ENCODE measurements around the gene RASEF.

Gene RASEF

DNA sequence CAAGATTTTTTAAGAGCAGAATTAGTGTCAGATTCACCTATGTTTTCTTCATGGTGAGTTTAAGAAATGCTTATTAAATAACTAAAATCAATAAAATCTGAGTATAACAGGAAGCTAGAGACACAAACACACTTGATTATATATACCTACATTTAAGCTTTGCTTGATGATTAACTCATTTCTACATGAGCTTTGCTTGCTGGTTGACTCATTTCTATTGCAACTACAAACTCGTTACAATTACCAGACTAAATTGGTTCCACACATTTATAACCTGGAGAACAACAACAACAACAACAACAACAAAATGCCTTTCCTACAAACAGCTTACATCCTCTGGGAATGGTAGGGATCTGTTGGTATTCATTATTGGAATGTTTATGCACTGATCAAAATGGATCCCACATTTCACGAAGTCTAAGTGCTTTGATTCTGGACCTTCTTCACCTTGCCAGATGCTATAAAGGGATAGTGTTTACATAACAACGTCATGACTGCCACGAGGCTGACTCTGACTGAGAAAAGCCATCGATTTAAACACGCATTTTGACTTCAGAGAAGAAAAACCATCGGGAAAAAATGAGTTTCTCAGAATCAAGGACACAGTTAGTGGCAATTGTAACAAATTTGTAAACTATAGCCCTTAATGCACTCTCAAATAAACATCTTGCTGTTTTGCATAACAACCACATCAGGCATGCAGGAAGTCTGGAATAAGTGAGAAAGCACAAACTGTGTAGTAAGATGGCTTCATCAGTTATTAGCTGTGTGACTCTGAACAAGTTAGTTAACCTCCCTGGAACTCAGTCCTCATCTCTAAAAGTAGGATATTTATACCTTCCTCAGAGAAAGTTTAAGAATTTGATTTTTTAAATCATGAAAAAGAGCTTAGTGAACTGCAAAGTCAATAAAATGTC, 49.8 kb downstream of the RASEF start:
- no peak for DNase-seq (ENCODE audit: low read depth in 2 of 2)

DNA sequence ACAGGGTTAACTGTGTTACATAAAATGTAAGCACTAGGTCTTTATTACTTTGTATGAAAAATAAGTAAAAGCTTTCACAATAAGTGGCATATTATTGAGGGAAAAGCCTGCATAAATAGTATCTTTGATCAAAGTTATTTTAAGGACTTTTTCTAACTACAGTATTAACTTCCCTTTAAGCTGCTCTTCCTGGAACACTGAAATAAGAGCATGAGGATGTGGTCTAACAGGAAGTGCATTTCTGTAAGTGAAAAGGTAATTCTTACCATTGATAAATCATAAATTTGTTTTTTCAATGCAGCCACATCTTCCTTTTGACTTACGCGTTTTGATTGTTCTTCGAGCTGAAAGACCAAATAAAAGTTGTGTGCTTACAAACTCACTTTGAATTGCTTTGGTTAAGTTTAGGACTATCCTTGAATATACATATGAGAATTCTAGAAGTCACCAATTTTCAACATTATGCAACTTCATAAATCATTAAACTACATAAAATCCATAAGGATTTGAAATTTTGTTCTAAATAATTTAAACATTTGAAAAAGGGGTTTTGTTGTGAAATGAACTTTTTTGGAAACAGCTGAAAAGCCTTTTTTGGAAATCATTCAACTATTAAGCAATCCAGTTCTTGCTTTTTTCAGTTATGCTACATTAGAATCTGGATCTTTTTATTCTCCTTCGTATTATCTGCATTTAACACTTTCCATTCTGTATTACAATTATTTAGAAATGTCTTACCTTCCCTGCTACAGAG, 50.6 kb downstream of the RASEF start:
- no peak for DNase-seq (ENCODE audit: low read depth in 2 of 2)

DNA sequence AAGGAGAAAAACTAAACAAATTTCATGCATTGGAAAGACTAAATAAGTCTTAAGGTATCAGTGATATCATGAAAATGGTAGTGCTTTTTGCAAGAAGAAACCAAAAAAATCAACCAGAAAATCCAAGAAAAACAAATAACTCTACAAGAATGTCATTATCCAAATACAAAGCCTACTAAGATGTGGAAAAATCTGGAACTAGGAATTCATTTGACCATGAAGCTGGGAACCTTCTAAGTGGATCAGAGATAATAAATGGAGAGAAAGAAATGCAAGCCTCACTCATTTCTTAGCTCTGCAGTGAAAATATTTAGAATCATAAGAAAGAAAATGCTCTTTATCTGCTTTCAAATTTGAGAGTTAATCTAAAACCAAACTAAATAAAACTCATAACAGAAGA, 51.3 kb downstream of the RASEF start:
- DNase-seq (ENCODE audit: low read depth in 2 of 2) = no peak

DNA sequence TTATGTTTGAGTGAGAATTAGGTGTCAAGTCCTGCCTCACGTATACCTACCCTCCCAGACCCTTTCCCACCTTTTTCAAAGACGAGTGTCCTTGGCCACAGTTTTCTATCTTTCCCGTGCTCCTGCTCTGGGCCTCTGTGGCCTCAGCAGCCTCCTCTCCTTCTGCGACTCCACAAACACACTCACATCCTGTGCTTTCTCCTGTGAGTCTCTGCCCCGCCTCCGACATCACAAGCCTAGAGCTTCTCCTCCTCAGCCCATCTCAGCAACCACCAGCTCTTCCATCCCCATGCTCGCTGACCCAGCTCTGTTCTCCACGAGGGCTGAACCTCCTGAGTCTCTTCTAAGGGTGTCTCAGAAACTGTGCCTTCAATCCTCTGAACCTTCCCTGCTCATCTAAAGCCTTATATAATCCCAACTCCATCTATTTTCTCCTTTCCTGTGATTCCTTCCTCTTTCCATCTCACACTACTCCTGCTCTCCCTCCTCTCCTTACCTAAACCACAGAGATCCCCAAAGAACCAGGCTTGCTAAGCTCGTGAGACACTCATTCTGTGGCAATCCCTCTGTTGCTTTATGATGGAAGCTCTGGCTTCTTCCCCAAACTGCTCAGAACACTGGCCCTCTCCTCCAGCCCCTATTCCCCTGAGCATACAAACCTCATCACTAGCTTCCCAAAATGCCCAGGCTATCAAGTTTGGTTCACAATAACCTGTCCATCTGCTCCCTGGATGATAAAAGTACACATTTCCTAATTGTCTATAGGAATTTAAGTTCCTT, 55.2 kb downstream of the RASEF start:
- DNase-seq (ENCODE audit: low read depth in 2 of 2) = no peak

DNA sequence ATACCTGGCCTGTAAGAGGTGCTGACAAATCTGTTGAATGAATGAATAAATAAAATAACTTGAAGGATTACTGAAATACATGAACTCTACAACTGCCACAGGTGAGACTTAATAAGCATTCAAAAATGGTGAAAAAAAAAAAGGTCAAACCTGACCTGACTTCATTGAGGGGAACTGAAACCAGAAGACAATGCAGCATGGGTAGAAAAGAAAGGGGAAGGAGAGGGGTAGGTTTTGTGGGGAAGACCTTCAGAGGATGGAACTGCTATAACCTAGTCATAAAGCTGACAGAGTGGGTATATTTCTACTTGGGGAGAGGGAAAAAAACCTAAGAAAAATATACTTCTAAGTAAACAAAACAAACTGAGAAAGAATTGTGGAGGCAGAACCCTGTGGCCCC, 56.6 kb downstream of the RASEF start:
- DNase-seq (ENCODE audit: low read depth in 2 of 2) = no peak

DNA sequence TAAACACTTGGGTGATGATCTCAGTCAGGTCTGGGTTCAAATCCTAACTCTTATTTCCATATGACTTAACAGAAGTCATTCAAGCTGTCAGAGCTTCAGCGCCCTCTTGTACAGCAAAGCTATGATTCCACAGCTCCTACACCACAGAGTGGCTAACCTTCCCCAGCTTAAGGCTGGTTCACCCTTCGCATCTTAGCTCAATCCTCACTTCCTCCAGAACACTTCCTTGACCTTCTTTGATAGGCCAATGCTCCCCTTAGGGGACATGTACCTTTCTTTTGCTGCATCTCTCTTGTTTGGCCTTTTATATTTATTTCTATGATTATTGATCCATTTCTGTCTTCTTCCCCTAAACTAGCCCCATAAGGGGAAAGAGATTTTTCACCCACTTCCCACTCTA, 57.0 kb downstream of the RASEF start:
- no peak for DNase-seq (ENCODE audit: low read depth in 2 of 2)

DNA sequence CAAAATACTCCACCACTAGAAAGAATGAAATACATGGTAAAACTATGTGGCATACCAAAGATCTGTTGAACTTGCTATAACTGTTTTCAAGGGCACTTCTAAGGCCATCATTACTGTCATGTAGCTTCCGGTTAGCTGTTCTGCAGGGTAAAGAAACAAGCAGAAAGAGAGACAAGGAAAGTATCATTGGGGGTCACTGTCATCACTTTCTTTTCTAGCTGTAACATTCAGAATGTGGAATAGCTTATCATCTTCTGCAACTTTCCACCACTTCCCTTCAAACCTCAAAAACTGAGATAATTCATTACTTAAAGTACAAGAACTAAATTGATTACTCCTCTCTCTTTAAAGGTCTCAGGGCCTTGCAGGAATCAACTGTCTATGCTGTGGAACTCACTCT, 57.6 kb downstream of the RASEF start:
- DNase-seq (ENCODE audit: low read depth in 2 of 2) = no peak

DNA sequence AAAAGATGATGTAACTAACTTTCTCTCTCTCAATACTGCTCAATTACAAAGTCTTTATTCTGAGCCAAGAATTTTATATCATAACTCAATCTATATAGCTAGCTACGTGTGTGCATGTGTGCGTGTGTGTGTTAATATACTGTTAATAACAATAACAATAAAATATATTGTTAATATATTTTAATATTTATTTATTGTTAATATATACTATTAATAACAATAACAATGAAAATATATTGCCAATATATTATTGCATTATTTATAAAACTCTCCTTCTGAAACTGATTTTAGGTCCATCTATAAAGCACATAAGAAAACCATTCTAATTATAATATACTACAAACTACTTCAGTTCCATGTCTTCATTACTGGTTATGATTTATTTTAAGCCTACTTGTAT, 60.6 kb downstream of the RASEF start:
- DNase-seq (ENCODE audit: low read depth in 2 of 2) = no peak

DNA sequence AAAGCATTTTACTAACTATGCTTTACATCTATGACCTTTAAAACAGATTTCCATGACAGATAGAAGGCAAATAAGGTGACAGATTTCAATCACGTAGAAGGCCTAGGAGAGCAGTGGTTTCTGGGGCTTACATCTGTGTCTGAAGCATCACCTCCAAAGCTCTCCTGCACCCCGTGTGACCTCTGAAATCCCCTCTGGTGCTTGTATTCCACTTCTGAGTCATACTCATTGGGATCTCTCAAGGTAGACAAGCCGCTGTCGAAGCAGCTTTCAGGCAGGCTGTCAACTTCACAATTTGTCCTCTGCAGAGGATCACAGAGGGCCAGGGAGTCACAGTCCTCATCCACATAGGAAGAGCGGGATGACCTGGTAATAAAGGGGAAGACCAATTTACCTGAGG, 62.2 kb downstream of the RASEF start:
- no peak for DNase-seq (ENCODE audit: low read depth in 2 of 2)

DNA sequence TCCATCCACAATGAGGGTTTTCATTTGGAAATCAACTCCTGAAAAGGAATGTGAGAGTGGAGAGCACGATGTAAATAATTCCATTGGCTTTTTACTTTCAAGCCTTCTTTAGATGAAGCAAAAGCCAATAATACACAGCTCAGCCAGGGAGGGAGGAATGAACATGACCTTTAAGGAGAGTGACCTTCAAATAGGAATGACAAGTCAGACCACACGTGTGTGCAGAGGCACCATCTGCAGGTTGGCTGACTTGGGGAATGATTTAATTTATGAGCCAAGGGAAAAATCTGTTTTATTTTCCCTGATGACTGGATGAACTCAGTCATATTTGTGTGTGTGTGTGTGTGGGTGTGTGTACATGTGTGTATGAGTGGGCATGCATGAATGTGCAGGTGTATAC, 64.5 kb downstream of the RASEF start:
- no peak for DNase-seq (ENCODE audit: low read depth in 2 of 2)

DNA sequence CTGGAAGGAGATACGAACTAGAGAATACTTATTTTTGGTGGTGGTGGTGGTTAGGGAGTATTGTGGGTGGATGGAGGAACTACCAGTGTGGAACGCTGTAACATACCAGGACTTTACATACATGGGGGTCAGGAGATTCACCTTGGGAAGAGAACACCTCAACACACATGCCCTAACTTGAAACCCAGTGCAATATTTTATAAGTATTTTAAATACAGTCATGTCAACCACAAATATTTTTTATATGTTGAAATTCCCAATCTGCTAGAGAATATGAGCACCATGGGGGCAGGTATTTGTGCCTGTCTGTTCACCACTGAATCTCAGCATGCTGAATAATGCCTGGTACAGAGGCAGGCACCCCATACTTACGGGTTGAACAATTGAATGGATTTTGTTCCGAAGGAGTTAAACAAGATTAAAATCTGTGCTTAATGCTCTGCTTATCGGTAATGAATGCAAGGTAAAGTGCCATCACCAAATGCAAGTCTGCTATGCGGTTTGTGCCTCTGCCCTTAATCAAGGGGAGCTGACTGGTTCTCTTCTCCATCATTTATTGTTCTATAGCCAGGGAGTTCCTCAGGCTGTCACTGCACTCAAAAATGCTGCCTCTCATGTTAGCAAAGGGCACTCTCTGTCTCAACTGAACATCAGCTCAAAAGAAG, 65.3 kb downstream of the RASEF start:
- no peak for DNase-seq (ENCODE audit: low read depth in 2 of 2)

DNA sequence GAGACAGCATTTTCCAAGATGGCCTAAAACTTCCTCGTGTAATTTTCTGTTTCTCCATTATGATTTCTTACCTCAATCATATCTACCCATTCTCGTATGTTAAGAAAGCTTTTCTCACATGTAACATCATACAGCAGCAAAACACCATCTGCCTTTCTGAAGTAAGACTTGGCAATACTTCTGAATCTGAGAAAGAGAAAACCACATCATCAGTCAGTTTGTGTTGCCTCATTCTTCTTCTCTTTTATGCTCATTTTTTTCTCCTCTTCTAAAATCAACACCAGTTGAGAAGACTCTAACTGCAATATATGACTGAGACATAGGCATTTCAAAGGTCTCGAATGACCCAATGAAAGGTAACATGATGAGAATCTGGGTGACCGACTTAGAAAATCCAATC, 66.0 kb downstream of the RASEF start:
- no peak for DNase-seq (ENCODE audit: low read depth in 2 of 2)

DNA sequence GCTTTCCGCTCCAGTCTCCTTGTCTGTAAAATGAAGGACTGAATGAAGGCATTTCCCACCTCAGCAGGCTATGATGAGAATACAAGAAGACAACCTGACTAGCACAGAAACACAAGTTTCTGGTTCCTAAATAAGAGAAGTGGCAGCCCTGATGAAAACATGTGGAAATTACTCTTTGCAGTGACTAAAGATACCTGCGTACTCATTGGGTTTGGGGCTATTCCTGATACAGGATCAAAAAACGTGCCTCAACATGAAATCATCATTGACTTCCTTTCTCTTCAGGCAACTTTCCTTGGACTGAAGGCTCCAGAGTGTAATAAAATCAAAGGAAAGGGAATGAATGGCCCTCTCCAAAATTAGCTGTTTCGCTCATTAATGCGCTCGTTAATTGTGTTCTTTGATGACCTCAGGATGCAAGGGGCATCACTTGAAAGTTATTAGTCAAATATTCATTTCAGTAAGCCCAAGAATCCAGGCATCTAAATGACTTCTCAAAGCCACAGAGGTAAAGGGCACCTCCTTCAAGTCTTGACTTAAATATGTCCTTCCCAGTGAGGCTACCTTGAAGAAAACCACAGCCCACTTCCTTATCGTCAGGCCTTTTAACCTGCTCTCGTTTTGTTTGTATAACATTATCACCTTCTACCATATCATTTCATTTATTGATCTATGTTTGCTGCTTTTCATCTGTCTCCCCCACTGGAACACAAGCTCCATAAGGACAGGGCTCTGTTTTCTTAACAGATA, 68.9 kb downstream of the RASEF start:
- no peak for DNase-seq (ENCODE audit: low read depth in 2 of 2)

DNA sequence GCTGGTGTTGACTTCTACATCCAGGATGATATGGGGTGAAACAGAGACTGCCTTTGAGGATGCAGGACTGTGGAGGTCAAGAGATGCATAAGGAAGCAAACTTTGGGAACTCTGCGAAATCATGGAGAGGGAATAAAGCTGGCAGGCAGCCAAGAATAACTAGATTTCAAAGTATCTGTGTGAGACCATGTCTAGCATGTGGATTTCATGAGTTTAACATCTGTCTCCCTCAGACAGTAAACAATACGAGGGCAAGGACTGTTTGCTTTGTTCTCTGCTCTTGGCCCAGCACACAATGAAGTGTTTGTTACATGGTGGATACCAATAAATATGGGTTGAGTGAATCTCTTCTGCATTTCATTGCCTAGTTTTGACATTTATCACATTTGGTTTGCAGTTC, 71.3 kb downstream of the RASEF start:
- DNase-seq (ENCODE audit: low read depth in 2 of 2) = no peak

DNA sequence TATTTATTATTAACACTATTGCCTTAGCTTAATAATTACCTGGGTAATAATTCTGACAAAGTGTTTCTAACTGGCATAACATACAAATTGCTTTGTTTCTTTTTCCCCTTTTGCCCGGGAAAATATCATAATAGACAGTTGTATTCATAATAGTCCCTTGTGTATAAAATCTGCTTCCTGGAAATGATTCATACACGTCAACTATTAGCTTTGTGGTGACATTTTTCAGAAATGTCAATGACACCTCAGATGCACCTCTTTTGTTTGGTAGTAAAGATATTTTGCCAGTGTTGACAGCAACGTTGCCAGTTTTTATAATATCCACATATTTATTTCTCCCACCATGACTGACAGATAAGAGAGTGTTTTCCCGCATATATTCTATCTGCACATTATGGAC, 73.0 kb downstream of the RASEF start:
- no peak for DNase-seq (ENCODE audit: low read depth in 2 of 2)

DNA sequence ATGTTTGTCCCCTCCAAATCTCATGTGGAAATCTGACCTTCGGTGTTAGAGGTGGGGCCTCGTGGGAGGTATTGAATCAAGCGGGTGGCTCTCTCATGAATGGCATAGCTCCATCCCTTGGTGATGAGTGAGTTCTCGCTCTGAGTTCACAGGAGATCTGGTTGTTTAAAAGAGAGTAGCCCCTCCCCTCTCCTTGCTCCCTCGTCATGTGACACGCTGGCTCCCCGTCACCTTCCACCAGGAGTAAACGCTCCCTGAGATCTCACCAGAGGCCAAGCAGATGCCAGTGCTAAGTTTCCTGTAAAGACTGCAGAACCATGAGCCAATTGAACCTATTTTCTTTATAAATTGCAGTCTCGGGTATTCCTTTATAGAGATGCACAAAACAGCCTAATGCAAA, 74.5 kb downstream of the RASEF start:
- no peak for DNase-seq (ENCODE audit: low read depth in 2 of 2)

DNA sequence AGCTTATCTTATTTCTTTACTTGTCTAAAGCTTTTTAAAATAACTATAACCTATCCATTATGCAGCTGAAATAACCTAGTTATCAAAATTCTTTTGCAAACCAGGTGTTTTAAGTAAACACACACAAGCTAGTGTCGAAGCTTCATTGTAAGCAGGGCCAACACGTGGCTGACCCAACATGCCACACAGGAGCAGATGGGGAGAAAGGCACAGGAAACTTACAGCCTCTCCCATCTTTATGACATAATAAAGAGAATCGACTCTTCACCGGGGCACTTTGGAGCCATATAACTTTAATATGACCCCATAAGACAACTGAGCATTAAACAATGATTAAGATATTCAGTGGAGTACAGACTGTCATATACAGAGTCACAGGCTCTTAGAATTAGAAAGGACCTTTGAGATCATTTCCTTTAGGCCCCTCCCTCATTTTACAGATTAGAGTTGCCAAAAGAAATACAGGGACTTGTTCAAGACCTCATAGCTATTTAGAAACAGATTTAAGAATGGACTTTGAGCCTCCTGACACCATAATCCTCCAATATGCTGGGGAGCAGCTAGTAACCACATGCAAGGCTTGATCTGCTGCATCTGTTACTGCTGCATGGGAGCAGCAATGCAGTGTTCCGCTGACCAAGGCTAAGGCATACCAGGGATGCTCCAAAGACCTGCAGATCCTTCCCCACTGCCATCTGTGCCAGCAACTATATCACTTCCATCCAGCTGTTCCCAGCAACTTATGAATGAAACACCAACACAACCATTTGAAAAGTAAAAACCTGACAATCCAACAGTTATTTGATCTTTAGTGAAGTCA, 75.4 kb downstream of the RASEF start:
- no peak for DNase-seq (ENCODE audit: low read depth in 2 of 2)

DNA sequence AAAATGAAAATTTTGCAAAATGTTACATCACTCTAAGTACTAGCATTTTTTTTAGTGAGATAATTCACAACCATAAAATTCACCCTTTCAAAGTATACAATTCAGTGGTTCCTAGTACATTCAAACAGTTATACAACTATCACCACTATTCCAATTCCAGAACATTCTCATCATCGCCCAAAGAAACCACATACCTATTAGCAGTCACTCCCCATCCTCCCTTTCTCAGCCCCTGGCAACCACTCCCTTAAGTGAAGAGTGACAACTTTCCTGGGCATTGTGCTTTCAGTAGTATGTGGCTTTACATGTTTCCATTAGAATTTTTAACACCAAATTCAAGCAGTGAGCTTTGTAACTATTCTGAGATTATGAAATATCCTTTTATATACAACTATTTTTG, 81.4 kb downstream of the RASEF start:
- no peak for DNase-seq (ENCODE audit: low read depth in 2 of 2)

DNA sequence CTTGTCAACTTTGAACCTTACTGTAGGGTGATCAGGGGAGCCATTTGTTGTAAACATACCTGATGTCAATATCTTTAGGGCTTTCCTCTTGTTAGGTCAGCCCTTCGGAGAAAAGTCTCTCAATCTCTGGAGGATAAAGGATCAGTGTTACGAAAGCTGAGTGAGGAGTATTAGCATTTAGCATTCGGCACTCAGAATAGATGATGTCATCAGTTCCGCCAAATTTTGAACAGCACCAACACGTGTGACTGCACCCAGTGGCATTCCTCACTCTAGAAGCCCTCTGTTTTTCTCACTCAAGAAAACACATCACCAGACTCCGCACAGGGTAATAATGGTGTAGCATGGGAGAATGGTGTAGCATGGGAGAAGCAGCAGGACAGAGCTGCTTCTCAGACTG, 87.8 kb downstream of the RASEF start:
- no peak for DNase-seq (ENCODE audit: low read depth in 2 of 2)

DNA sequence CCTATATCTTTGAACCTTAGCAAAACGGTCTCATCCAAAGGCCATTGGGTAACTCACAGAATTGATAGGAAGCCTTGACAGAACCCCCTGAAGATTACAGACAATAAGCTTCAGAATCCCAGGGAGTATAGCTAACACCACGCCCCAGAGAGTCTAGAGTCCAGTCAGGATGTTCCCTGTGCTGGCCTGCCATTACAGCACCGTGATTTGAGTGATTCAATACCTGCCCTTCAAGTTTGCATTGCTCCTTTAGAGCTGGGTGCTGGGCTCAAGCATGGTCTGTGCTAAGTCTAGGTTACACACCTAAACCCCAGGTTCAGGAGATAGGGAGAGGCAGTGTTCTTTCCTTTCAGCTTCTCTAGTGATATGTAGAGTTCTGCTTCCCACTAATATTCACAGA, 90.5 kb downstream of the RASEF start:
- no peak for DNase-seq (ENCODE audit: low read depth in 2 of 2)
